ENCODE measurements around the gene MAPKAP1.

DNA sequence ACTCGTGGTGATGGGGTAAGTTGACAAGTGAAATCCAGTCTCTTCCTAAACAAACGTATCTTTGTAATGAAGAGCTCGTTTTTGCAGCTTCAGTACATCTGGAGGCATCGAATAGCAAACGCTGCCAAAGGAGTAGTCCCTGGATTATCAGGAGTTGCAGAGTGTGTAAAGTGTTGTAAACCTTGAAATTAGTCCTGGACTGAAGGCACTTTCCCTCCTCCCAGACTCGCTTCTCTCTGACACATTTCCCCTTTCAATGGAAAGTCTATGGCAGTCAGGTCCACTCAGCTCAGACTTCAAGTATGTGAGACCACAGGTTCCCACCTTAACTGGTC lies 38.6 kb upstream of the MAPKAP1 start:
- TF ChIP-seq, protein P1, sequence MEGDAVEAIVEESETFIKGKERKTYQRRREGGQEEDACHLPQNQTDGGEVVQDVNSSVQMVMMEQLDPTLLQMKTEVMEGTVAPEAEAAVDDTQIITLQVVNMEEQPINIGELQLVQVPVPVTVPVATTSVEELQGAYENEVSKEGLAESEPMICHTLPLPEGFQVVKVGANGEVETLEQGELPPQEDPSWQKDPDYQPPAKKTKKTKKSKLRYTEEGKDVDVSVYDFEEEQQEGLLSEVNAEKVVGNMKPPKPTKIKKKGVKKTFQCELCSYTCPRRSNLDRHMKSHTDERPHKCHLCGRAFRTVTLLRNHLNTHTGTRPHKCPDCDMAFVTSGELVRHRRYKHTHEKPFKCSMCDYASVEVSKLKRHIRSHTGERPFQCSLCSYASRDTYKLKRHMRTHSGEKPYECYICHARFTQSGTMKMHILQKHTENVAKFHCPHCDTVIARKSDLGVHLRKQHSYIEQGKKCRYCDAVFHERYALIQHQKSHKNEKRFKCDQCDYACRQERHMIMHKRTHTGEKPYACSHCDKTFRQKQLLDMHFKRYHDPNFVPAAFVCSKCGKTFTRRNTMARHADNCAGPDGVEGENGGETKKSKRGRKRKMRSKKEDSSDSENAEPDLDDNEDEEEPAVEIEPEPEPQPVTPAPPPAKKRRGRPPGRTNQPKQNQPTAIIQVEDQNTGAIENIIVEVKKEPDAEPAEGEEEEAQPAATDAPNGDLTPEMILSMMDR (IDR thresholded peaks at IDR 0.05): no peak
- TF ChIP-seq EZH2 (IDR thresholded peaks at IDR 0.05) (no peak), EZH2phosphoT487 (IDR thresholded peaks at IDR 0.05) (no peak)
